CD4-positive, CD25-positive, alpha-beta regulatory T cell (primary cell): ENCODE data around the gene PLEK2. TPM values are rescaled to one million over a fixed set of nuclear protein-coding genes. Genes with fewer than 3 reads are reported as not detected.
A peak's percentile ranks its signal among the peaks of the same experiment; 100 is the strongest.

Source experiments
- ATAC-seq, 2 donors: fragments of 150-1000 bp; cut with Tn5 transposase; one replicate each; pipeline ENCODE4 v1.10.0; 2021; ENCODE audit warnings: low read depth in 2 of 2, moderate number of reproducible peaks in 2 of 2, moderate library complexity in 1 of 2
- DNase-seq, 3 donors: peaks; one replicate each; pipeline versions ENCODE4 v3.0.0 to v3.0.0-alpha.2; 2012 to 2022; ENCODE audit warnings: mixed read lengths in 1 of 3
- H3K27ac ChIP-seq: one replicate; pipeline ENCODE4 v1.7.0; 2013; ENCODE audit warnings: mild to moderate bottlenecking, low read length; ENCODE audit not compliant: insufficient read depth, poor library complexity, severe bottlenecking
- H3K27me3 ChIP-seq: one replicate; pipeline ENCODE4 v1.7.0; 2013; ENCODE audit warnings: low read length; ENCODE audit not compliant: control insufficient read depth, insufficient read depth
- H3K36me3 ChIP-seq: one replicate; pipeline ENCODE4 v1.7.0; 2013; ENCODE audit warnings: mild to moderate bottlenecking, low read length, moderate library complexity; ENCODE audit not compliant: control insufficient read depth, insufficient read depth
- H3K4me1 ChIP-seq: 2 replicates; pipeline ENCODE4 v1.7.0; 2013; ENCODE audit warnings: mild to moderate bottlenecking, low read length; ENCODE audit not compliant: insufficient read depth, control insufficient read depth, poor library complexity, severe bottlenecking
- H3K4me3 ChIP-seq: one replicate; pipeline ENCODE4 v1.7.0; 2013; ENCODE audit warnings: low read depth, mild to moderate bottlenecking, low read length, moderate library complexity
- H3K9me3 ChIP-seq, 2 experiments: 1 replicate in 1 of 2; 2 replicates in 1 of 2; pipeline ENCODE4 v1.7.0; 2013; ENCODE audit warnings: low read length in 2 of 2, mild to moderate bottlenecking in 1 of 2, moderate library complexity in 1 of 2; ENCODE audit not compliant: control insufficient read depth in 2 of 2
- H3K27ac Mint-ChIP-seq, 3 donors: one replicate each; pipeline ENCODE4 v1.8.0; 2020 to 2022; ENCODE audit warnings: mild to moderate bottlenecking in 3 of 3, mixed read lengths in 3 of 3, moderate library complexity in 2 of 3
- H3K27me3 Mint-ChIP-seq: one replicate; pipeline ENCODE4 v1.8.0; 2022; ENCODE audit warnings: mild to moderate bottlenecking, mixed read lengths
- H3K36me3 Mint-ChIP-seq: one replicate; pipeline ENCODE4 v1.8.0; 2020; ENCODE audit warnings: mixed read lengths
- H3K4me1 Mint-ChIP-seq, 4 donors: one replicate each; pipeline ENCODE4 v1.8.0; 2020 to 2022; ENCODE audit warnings: mixed read lengths in 4 of 4, mild to moderate bottlenecking in 1 of 4
- H3K4me3 Mint-ChIP-seq, 4 donors: one replicate each; pipeline ENCODE4 v1.8.0; 2020 to 2022; ENCODE audit warnings: mild to moderate bottlenecking in 4 of 4, mixed read lengths in 4 of 4, moderate library complexity in 3 of 4
- H3K9me3 Mint-ChIP-seq, 7 donors: one replicate each; pipeline ENCODE4 v1.8.0; 2020 to 2022; ENCODE audit warnings: mixed read lengths in 7 of 7, mild to moderate bottlenecking in 3 of 7, moderate library complexity in 2 of 7
- polyA plus RNA-seq, 4 donors: library from polyadenylated mRNA; unstranded; fragments of 300-500 nt; fragmentation: Illumina TruSeq; gene quantifications; one replicate each; pipeline ENCODE4 v1.2.3, GENCODE V29; 2021
- total RNA-seq: library from RNA; stranded (reverse); gene quantifications from one replicate; pipeline ENCODE4 v1.2.3, GENCODE V29; 2022

Gene PLEK2
- total and polyA plus RNA-seq, 5 donors from 2014 or later, result 0.56 TPM; not detected in 4

DNA sequence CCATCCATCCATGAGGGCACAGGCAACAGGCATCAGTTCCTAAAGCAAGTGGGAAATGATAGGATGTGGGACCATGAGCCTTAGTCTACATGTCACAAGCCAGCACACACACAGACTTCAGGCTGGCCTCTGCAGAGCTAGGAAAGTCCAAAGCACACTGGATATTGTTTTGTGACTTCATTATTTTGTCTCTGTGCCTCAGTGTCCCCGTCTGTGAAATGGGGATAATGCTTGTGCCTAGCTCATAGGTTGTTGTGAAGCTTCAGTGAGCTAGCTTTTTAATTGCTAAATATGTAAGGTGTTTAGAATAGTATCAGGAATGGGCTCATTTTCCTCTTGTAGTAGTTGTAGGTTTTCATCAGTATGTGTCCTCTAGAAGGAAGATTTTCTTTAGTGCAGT is 27.0 kb upstream of the PLEK2 start:
- H3K4me1 Mint-ChIP-seq, result no peaks in the 10 kb centered on the region
- no peaks in the 10 kb centered on the region for H3K36me3 ChIP-seq
- no peak overlapping the region for H3K4me3 ChIP-seq
- DNase-seq (no peak), ATAC-seq (no peak)
- peaks cover 3% of the 10 kb centered on the region for H3K27me3 ChIP-seq
- H3K9me3 Mint-ChIP-seq, result peaks cover 0 to 2% (median 0%) of the 10 kb centered on the region in 7 donors
- H3K4me1 ChIP-seq, result no peaks in the 10 kb centered on the region
- no peaks in the 10 kb centered on the region for H3K9me3 ChIP-seq
- no peaks in the 10 kb centered on the region for H3K36me3 Mint-ChIP-seq
- peaks cover 13% of the 10 kb centered on the region for H3K27me3 Mint-ChIP-seq
- H3K27ac Mint-ChIP-seq, result no peak overlapping the region
- H3K27ac ChIP-seq, result no peak overlapping the region
- H3K4me3 Mint-ChIP-seq, result no peak overlapping the region

DNA sequence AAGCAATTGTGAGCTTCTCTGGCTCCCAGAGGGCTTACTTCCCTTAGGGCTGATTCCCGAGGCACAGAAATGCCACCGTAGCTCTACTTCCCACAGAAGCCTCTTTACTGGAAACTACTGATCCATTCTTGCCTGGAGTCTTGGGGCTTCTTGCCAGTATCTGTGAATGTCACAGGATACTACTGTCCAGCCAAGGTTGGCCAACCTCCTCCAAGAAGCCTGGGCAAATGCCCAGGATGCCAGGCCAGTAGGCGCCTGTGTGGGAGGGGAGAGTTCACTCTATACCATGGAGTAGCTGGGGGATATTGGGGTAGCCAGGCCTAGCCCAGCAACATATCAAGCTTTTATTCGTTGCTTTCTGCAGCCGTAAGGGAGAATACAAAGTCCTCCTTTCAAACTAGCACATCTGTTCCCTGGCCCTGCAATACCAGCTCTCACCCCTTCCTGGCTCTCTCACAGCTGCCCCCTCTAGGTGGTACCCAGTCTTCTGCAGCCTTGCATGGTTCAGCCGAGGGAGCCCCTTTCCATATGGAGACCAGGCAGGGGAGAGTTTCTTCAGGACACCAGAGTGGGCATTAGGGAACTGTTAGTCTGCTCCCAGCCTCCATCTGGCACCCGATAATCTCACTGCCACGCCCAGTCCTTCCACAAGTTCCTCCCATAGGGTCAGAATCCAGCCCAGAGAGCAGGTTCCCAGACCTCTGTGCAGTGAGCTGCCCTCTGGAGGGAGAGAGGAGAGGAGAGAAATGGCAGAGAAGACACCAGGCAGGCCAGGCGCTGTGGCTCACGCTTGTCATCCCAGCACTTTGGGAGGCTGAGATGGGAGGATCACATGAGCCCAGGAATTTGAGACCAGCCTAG is 24.3 kb upstream of the PLEK2 start:
- H3K36me3 ChIP-seq, result no peaks in the 10 kb centered on the region
- no peaks in the 10 kb centered on the region for H3K9me3 ChIP-seq
- no peak overlapping the region for H3K4me3 Mint-ChIP-seq
- H3K4me3 ChIP-seq, result no peak overlapping the region
- no peak for ATAC-seq
- peaks cover 13% of the 10 kb centered on the region for H3K27me3 Mint-ChIP-seq
- no peak for DNase-seq
- no peaks in the 10 kb centered on the region for H3K36me3 Mint-ChIP-seq
- H3K4me1 ChIP-seq, result no peaks in the 10 kb centered on the region
- no peak overlapping the region for H3K27ac Mint-ChIP-seq
- H3K9me3 Mint-ChIP-seq, result no peaks in the 10 kb centered on the region
- peaks cover 0 to 4% (median 0%) of the 10 kb centered on the region in 4 donors for H3K4me1 Mint-ChIP-seq
- no peaks in the 10 kb centered on the region for H3K27me3 ChIP-seq
- H3K27ac ChIP-seq, result no peak overlapping the region

DNA sequence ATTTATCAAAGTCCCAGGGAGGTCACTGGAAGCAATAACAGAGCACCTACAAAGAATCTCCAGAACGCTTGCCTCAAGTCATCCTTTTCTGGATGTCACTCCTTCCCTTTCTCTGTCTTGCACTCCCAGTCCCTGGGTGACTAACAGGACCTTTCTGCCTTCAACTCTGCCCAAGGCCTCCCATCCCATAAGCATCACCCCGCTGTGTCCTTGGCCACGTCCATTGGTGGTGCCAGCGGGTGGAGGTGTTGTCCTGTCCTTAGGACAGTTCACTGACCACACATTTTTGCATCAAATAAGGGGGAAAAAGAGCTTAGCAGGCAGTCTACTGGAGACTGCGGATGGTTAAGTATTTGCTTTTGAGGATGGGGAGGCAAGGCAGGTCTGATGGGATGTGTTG is 23.6 kb upstream of the PLEK2 start:
- no peak overlapping the region for H3K4me3 ChIP-seq
- H3K36me3 ChIP-seq, result no peaks in the 10 kb centered on the region
- H3K36me3 Mint-ChIP-seq, result no peaks in the 10 kb centered on the region
- H3K4me1 ChIP-seq, result no peaks in the 10 kb centered on the region
- H3K4me3 Mint-ChIP-seq, result no peak overlapping the region
- DNase-seq (no peak), ATAC-seq (no peak)
- no peak overlapping the region for H3K27ac ChIP-seq
- H3K9me3 ChIP-seq, result no peaks in the 10 kb centered on the region
- no peaks in the 10 kb centered on the region for H3K27me3 ChIP-seq
- peaks cover 10% of the 10 kb centered on the region for H3K27me3 Mint-ChIP-seq
- H3K27ac Mint-ChIP-seq, result no peak overlapping the region
- H3K4me1 Mint-ChIP-seq, result peaks cover 0 to 4% (median 0%) of the 10 kb centered on the region in 4 donors
- no peaks in the 10 kb centered on the region for H3K9me3 Mint-ChIP-seq

DNA sequence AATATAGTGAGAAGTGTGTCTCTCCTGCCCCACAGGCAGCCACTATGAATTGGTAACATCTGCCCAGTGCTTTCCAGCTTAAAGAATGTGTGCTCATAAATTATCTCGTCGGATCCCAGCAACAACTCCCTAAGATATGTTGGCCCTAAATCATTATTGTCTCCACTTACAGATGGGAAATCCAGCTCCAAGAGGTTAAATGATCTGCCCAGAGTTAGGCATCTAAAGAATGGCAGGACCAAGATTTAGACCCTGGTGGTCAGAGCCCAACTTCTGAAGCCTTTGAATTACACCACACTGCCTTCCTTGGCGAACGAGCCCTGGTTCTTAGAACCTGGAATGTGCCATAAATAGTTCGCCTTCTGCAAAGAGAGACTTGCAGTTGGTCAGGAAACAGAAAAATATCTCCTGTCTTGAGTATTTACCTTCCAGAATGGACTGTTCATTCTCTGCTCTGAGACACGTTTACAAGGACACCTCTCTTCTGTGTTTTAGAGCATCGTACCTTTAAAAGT is 20.1 kb upstream of the PLEK2 start:
- Histone ChIP-seq H3K9me3 (no peaks in the 10 kb centered on the region), H3K27ac (no peak overlapping the region), H3K4me1 (no peaks in the 10 kb centered on the region), H3K36me3 (no peaks in the 10 kb centered on the region), H3K27me3 (no peaks in the 10 kb centered on the region), H3K4me3 (no peak overlapping the region)
- Mint-ChIP-seq H3K9me3 (no peaks in the 10 kb centered on the region), H3K36me3 (no peaks in the 10 kb centered on the region), H3K4me3 (no peak overlapping the region), H3K27ac (no peak overlapping the region), H3K4me1 (peaks cover 0 to 4% (median under 1%) of the 10 kb centered on the region in 4 donors), H3K27me3 (peaks cover 6% of the 10 kb centered on the region)
- no peak for DNase-seq
- no peak for ATAC-seq

DNA sequence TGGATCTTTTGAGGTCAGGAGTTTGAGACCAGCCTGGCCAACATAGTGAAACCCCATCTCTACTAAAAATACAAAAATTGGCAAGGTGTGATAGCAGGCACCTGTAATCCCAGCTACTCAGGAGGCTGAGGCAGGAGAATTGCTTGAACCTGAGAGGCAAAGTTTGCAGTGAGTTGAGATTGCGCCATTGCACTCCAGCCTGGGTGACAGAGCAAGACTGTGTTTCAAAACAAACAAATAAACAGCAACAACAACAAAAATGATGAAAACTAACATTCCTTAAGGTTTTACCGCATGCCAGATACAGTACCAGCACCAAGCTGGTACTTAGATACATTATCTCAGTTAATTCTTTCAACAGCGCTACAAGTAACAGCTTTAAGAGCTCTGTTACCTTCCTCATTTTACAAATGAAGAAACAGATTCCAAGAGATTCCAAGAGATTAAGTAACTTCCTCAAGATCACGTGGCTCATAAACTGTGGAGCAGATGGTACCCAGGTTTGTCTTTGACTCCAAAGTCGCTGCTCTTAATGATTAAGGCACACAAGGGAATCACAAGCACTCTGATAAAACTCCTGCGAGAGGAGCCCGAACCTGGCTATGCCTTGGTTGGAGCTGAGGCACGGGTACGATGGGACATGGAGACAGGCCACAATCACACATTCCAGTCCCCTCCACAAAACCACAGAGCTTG is 17.7 kb upstream of the PLEK2 start:
- no peaks in the 10 kb centered on the region for H3K27me3 ChIP-seq
- H3K9me3 ChIP-seq, result no peaks in the 10 kb centered on the region
- DNase-seq (no peak), ATAC-seq (no peak)
- peaks cover 0 to 4% (median 2%) of the 10 kb centered on the region in 4 donors for H3K4me1 Mint-ChIP-seq
- peaks cover 7% of the 10 kb centered on the region for H3K27me3 Mint-ChIP-seq
- H3K36me3 ChIP-seq, result no peaks in the 10 kb centered on the region
- no peaks in the 10 kb centered on the region for H3K36me3 Mint-ChIP-seq
- H3K4me3 ChIP-seq, result no peak overlapping the region
- no peak overlapping the region for H3K27ac Mint-ChIP-seq
- no peaks in the 10 kb centered on the region for H3K9me3 Mint-ChIP-seq
- no peaks in the 10 kb centered on the region for H3K4me1 ChIP-seq
- no peak overlapping the region for H3K27ac ChIP-seq
- no peak overlapping the region for H3K4me3 Mint-ChIP-seq

DNA sequence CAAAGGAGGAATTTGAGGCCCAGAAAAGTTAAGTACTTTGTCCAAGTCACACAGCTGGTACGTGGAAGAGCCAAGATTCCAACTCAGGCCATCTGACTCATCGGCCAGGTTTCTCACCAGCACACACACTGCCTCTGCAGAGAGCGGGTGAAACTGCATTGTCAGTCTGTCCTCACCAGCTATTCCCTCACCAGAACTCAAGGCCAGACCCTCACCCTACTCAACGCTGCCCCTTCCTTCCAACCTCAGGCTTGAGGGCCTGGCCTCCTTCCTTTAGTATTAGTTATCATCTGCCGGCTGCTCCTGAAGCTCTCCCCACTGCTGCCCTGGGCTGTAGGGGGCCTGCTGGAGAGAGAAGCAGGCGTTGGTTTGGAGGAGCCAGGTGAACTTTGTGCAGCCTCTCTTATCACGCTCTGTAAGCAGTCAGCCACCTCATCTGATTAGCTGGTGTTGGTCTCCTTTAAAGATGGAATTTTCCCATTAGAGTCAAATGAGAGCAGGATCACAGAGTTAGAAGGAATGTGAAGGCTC is 16.6 kb upstream of the PLEK2 start:
- Mint-ChIP-seq H3K9me3 (no peaks in the 10 kb centered on the region), H3K27ac (no peak overlapping the region), H3K4me1 (peaks cover 0 to 4% (median under 1%) of the 10 kb centered on the region in 4 donors), H3K4me3 (no peak overlapping the region), H3K27me3 (peaks cover 11% of the 10 kb centered on the region), H3K36me3 (no peaks in the 10 kb centered on the region)
- DNase-seq, result no peak
- Histone ChIP-seq H3K27ac (no peak overlapping the region), H3K36me3 (no peaks in the 10 kb centered on the region), H3K9me3 (no peaks in the 10 kb centered on the region), H3K27me3 (no peaks in the 10 kb centered on the region), H3K4me1 (no peaks in the 10 kb centered on the region), H3K4me3 (no peak overlapping the region)
- ATAC-seq, result no peak

DNA sequence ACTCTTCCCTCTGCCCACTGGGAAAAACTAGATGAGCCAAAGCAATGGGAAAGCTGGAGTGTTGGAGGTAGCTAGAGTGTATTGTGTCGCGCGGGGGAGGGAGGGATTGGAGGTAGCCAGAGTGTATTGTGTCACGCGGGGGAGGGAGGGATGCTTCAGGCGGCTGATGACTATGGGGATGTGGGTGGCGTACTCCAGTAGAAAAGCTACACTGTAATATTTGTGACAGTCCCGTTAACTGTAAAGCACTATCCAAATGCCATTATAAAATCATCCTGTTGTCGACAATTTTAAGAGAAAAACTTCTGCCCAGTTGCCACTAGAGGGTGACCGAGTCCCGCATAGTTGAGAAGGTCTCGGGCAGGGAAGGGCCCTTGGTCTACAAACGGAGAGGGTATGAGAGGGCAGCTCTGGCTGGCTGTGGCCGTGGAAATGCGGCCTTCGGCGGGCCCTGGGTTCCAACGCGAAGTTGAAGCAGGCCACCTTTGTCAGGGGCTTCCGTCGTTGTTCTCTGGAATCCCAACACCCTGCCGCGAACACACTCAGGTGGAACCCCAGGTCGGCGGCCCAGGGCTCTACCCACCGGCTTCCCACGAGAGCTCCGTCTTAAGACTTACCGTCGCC is 15.1 kb upstream of the PLEK2 start:
- H3K4me1 ChIP-seq, result no peaks in the 10 kb centered on the region
- H3K27ac Mint-ChIP-seq, result no peak overlapping the region
- ATAC-seq, result peak; percentile 79 to 83
- no peaks in the 10 kb centered on the region for H3K27me3 ChIP-seq
- peaks cover 0 to 4% (median 0%) of the 10 kb centered on the region in 4 donors for H3K4me1 Mint-ChIP-seq
- H3K36me3 ChIP-seq, result no peaks in the 10 kb centered on the region
- peak; percentile 60 to 82 (median 76) for DNase-seq
- no peaks in the 10 kb centered on the region for H3K9me3 ChIP-seq
- no peaks in the 10 kb centered on the region for H3K9me3 Mint-ChIP-seq
- H3K36me3 Mint-ChIP-seq, result no peaks in the 10 kb centered on the region
- H3K27me3 Mint-ChIP-seq, result peaks cover 12% of the 10 kb centered on the region
- H3K4me3 ChIP-seq, result no peak overlapping the region
- no peak overlapping the region for H3K27ac ChIP-seq
- no peak overlapping the region for H3K4me3 Mint-ChIP-seq
